ENCODE data around the gene PCNX4.

DNA sequence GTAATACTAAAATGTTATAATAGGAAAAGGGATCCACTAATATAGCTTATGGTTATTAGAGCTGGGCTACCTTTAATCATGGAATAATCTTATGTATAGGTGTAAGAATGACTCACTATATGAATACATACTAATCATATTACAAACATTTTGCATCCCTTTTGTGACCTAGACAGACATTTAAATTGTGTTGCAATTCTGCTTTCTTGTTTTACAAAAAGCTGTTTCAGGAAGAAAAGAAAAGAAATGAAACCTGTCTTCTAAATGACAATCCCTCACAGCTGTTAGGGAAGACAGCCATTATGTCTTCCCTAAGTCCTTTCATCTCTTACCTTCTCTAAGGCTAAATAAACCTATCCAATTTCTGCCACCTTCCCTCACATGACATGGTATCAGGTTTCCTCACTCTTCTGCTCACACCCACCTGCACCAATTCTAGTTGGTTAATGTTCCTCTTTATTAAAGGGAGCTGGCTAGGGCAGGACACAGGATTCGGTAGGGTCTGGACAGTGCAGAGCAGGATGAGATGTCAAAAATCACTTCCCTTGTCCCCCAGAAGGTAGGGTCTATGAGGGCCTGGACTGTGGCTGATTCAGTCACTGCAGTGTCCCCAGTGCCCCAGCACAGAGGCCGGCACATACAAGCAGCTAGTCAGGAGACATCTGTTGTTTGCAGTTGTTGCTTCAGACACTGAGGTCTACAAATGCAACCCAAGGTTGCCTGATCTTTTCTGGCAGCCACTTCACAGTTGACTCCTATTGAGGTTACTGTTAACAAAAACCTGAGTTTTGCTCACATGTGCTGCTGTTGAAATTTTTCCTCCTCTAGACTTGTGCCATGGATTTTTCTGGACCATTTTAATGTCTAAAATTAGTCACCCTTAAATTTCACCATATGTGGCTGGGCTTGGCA is 69.7 kb downstream of the PCNX4 start:
- TF ChIP-seq, protein P1, sequence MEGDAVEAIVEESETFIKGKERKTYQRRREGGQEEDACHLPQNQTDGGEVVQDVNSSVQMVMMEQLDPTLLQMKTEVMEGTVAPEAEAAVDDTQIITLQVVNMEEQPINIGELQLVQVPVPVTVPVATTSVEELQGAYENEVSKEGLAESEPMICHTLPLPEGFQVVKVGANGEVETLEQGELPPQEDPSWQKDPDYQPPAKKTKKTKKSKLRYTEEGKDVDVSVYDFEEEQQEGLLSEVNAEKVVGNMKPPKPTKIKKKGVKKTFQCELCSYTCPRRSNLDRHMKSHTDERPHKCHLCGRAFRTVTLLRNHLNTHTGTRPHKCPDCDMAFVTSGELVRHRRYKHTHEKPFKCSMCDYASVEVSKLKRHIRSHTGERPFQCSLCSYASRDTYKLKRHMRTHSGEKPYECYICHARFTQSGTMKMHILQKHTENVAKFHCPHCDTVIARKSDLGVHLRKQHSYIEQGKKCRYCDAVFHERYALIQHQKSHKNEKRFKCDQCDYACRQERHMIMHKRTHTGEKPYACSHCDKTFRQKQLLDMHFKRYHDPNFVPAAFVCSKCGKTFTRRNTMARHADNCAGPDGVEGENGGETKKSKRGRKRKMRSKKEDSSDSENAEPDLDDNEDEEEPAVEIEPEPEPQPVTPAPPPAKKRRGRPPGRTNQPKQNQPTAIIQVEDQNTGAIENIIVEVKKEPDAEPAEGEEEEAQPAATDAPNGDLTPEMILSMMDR (conservative IDR thresholded peaks at IDR 0.05; ENCODE audit: low read depth, low read length) = no peak
- no peak for TF ChIP-seq EZH2 (IDR thresholded peaks at IDR 0.05; ENCODE audit: borderline replicate concordance, low read depth, low read length, poor library complexity, severe bottlenecking)

Data from A673 (cell line).